Measurements from ENCODE around the gene KIF2C.
"Not testable (repeated sequence)": the region's sequence is repeated elsewhere in the genome, so short reads cannot be mapped to it uniquely, and the experiment has no call there.

KIF2C gene

GRCh38 chr1:44775930-44776729 is 36.5 kb downstream of the KIF2C start:
- peak; percentile 30 to 51 for DNase-seq

- DNase-seq, result no peak
Observed at GRCh38 chr1:44776730-44777068, 37.1 kb downstream of the KIF2C start.

- DNase-seq, result no peak
Observed at GRCh38 chr1:44777547-44777946, 37.9 kb downstream of the KIF2C start.

DNA sequence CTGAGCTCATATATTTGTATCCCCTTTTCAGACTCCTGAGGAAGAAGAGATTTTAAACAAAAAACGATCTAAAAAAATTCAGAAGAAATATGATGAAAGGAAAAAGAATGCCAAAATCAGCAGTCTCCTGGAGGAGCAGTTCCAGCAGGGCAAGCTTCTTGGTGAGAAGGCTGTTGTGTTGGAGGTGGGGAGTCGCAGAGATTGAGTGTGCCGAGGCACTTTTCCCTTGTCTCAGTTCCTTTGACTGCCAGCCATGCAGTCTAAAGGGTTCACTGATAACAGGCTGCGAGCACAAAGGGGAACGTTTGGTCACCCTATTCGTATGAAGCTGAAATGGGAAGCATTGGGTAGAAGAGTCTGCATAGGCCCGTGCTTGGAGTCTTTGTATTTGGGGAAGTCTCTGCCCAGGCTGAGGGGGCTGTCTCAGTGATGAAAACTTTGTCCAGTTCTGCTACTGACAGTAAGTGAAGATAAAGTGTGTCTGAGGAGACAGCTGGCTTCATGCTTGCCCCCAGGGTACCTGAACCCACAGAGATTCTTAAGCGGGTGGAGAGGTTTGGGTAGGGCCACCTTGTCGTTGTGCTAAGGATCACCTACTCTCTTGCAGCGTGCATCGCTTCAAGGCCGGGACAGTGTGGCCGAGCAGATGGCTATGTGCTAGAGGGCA is 38.5 kb downstream of the KIF2C start:
- DNase-seq, result no peak

- no peak for DNase-seq
Observed at GRCh38 chr1:44778705-44779576, 39.3 kb downstream of the KIF2C start.

- no peak for DNase-seq
Observed at GRCh38 chr1:44780583-44781121, 41.0 kb downstream of the KIF2C start.

DNA sequence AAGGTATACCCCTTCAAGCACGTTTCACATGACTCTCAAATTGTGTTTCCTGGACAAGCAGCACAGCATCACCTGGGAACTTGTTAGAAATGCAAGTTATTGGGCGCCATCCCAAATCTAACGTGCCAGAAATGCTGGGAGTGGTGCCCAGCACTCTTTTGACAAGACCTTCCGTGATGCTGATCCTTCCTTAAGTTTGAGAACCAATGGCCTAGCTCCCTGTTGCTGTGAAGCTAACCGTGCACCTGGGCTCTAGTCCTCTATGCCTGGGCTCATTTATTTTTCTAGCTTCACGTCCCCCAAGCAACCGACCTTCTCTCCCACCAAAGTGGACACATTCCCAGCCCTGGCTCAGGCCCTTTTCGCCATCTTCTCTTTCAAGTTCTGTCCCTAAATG is 44.1 kb downstream of the KIF2C start:
- DNase-seq, result no peak

GRCh38 chr1:44784094-44785028 is 44.7 kb downstream of the KIF2C start:
- DNase-seq, result peak; percentile 11 to 43

DNA sequence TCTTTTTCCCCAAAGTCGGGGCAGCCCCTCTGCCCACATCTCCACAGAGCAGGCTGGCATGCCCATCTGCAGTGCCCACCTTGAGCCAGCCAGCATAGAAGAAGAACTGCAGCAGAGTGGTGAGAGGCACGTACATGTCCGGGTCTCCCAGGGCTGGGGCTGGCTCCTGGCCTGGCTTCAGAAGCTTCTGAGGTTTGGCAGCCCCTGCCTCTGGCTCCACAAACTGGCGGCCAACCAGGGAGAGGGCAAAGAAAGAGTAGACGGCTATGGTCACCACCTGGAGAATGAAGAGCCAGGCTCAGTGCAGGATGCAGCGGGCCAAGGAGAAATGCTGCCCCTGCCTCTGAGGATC is 45.4 kb downstream of the KIF2C start:
- no peak for DNase-seq

DNA sequence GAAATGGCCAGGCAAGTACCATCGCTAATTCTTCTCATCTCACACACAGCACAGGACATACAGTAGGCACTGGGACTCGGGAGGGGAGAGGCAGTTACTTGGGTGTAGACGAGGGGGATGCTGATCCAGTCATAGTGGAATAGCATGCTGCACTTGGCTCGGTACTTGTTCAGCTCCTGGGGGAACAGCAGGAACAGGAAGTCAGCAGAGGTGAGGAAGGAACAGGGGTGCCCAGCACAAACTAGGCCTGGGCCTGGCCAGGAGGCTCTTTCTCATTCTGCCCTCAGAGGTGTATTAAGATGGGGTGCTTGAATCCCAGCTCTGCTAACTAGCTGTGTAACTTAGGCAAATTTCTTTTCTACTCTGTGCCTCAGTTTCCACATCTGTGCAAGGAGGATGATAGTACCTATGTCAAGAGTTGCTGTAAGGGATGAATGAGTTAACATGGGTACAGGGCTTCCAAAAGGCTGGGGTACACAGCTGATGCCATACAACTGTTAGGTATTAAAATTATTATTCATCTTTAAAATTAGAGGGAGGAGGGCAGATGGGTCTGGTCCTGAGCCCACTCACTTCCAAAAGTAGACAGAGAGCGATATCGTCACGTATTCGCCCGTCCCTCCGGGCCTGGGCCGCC is 46.0 kb downstream of the KIF2C start:
- no peak for DNase-seq

- DNase-seq, result peak; percentile 73 to 79
Observed at GRCh38 chr1:44786138-44786840, 46.7 kb downstream of the KIF2C start.

DNA sequence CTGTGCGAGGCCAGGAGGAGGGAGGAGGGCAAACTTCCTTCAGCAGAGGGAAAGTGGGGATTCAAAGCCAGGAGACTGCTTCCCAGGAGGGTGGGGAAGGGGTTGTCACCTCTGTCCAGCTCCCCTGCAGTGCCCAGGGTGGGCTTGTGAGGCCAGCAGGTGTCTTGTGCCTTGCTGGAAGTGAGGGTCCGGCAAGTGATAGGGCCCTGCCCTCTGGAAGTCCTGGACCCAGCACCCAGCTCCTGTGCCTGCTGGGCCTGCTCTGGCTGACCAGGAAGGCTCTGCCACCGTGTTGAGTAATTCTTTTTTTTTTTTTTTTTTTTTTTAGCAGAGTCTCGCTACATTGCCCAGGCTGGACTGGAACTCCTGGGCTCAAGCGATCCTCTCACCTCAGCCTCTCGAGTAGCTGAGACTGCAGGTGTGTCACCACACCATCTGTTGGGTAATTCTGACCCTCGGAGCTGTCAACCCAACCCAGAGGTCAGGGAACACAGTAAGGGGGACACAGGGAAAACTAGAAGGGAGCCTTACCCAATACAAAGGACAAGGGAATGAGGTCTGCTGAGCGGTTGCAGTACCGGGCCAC is 47.3 kb downstream of the KIF2C start:
- no peak for DNase-seq

GRCh38 chr1:44787506-44787905 is 47.9 kb downstream of the KIF2C start:
- DNase-seq, result no peak

DNA sequence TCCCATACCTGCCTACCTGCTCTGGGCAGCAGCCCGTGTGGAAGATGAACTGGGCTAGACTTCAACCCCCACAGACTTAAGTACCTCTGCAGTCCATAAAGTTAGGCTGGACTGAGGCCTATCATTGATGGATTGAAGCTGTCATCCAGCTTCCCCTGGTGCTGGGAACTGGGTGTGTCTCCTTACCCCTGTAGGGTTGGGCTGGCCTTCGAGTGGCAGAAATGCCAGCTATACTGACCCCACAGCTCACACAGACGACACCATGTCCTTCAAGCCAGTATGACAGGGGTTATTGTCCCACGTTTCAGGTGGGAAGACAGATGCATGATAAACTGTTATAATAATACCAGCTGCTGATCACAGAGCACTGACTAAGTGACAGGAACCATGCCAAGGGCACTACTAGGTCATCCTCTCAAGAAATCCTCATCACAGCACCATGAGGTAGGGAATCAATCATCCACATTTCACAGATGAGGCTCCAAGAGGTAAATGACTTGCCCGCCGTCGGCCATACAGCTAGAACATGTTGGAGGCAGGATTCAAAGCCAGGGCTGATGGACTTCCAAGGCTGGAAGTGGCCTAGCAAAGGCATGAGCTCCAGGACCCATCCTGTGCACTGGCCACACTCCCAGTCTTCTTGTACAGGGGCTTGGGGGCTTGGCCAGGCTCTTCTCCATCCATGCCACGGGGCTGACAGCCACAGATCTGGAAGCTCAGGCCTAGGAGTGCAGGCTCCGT is 48.7 kb downstream of the KIF2C start, which contains the start of gene BEST4:
Gene BEST4, minus strand, starts transcription at position 51 of the 741 bp plus-strand sequence. CDS start 465 bp downstream, outside the sequence.
- no peak for DNase-seq

GRCh38 chr1:44790968-44791801 is 51.5 kb downstream of the KIF2C start:
- DNase-seq, result no peak

GRCh38 chr1:44792736-44793502 is 53.3 kb downstream of the KIF2C start:
- no peak for DNase-seq

GRCh38 chr1:44797886-44798285 is 58.2 kb downstream of the KIF2C start:
- not testable (repeated sequence) for DNase-seq
